Right ventricle myocardium superior (tissue), 1 donor: ENCODE data around the gene AADACL4. TPM values are rescaled to one million over a fixed set of nuclear protein-coding genes. Genes with fewer than 3 reads are reported as not detected.

Experiments used
- ATAC-seq: fragments of 200-7000 bp; cut with Tn5 transposase; one replicate; pipeline ENCODE4 v1.9.1; 2020; ENCODE audit warnings: mild to moderate bottlenecking; ENCODE audit not compliant: poor library complexity
- DNase-seq: peaks from one replicate; pipeline ENCODE4 v3.0.0-alpha.2; 2020
- intact Hi-C: fragments of 100-400 bp; cut with DNase I; formaldehyde crosslinking; loops from one replicate; pipeline ENCODE4 v1.11.2; 2022
- total RNA-seq: library from RNA; stranded (reverse); fragmentation: NEBNext Ultra II Directional; extraction: Animal tissue kit (Norgen Biotek cat#: 25700); gene quantifications from one replicate; pipeline ENCODE4 v1.2.1, GENCODE V29; 2021
- donor health status: DM: no; HTN: yes; CAD: no; lungs with severe emphysema.

AADACL4 gene
- total RNA-seq, 1 donor from 2014 or later: not detected

DNA sequence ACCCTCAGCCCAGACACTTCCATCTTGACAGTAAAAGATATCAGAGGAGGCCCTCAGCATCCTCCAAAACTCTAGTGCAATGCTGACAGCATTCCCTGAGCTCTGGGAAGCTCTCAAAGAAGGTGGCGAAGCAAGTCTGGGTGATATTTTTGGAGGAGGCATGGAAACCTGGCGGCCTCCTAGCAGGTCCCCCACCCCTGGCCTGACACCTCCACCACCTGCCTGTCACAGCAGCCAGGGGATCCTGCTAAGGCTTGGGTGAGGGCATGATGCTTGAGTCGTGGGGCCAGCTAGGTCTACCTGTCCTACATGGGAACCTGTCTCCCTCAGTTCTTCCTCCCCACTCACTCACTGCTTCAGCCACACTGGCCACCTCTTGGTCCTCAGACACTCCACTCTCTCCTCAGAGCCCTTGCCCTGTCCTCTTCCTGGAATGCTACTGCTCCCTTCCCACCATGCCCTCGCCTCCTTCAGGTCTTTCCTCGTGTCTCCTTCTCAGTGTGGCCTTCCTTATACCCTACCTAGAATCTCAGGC is 34.3 kb upstream of the AADACL4 start:
- no peak for DNase-seq
- intact Hi-C loops: no loop called here
- ATAC-seq: no peak

- DNase-seq (no peak), ATAC-seq (no peak)
- intact Hi-C loops: no loop called here
These were observed 33.5 kb upstream of the AADACL4 start for GRCh38 chr1:12610305-12610935.

GRCh38 chr1:12610941-12611340 is 32.9 kb upstream of the AADACL4 start:
- intact Hi-C loops: no loop called here
- DNase-seq: no peak
- no peak for ATAC-seq

DNA sequence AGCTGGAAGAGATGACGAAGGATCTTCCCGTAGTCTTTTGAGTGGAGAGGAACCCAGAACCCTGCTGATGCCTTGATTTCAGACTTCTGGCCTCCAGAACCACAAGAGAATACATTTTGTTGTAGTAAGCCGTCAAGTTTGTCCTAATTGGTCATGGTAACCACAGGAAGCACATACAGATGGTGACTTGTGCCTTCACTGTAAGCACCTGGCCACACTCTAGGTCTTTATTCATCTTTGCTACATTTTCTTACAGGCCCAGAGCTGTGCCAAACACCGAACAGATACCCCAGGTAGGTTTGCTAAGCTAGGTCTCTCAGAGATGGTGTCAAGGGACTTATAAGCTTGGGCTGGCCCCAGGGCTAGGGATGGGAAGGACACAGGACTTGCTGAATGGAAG is 30.7 kb upstream of the AADACL4 start:
- intact Hi-C loops: no loop called here
- DNase-seq (no peak), ATAC-seq (no peak)

- no peak for DNase-seq
- ATAC-seq: no peak
- intact Hi-C loops: loop anchor here (5.0 kb wide), 2 partner anchors 137 to 207 kb away; no protein-coding TSS in a partner anchor
These were observed 29.3 kb upstream of the AADACL4 start for GRCh38 chr1:12614402-12615158.

- peak; percentile 0 for ATAC-seq
- no peak for DNase-seq
- intact Hi-C loops: loop anchor here (5.0 kb wide), 2 partner anchors 138 to 208 kb away; no protein-coding TSS in a partner anchor
These were observed 28.6 kb upstream of the AADACL4 start for GRCh38 chr1:12615159-12615864.

- peak; percentile 79 for DNase-seq
- ATAC-seq: peak; percentile 51
- intact Hi-C loops: loop anchor here (5.0 kb wide), 2 partner anchors 139 to 209 kb away; no protein-coding TSS in a partner anchor
These were observed 27.8 kb upstream of the AADACL4 start for GRCh38 chr1:12615865-12616708.

DNA sequence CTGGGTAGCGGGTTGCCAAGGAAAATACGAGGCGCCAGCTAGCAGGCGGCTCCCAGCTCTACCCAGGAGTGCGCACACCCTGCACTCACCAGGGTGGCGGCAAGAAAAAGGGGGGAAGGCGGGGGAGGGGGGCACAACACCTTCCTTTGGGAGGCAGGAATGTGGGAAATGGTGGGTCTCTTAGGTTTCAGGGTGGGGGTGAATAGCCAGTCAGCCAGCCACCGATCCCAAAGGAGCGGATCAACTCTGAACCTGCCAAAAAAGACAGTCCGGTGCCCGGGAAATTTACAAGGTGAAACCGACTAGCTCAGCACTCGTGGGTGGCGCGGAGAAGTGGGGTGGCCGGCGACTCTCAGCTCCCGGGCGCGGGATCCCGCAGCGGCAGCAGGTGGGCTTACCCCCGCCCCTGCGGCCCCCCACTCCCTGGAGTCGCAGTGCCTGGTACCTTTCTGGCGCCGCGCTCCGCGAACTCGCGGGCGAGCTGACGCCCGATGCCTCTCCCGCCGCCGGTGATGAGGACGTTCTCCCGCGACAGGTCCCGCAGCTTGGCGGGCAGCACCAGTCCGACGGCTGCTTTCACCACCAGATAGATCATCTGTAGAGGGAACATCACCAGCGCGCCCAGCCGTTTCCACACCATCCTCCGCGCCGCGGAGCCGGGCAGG is 27.0 kb upstream of the AADACL4 start:
- peak; percentile 62 for DNase-seq
- peak; percentile 11 for ATAC-seq
- intact Hi-C loops: loop anchor here (5.0 kb wide), 2 partner anchors 140 to 210 kb away; no protein-coding TSS in a partner anchor

GRCh38 chr1:12617511-12617900 is 26.4 kb upstream of the AADACL4 start:
- ATAC-seq (no peak), DNase-seq (no peak)
- intact Hi-C loops: loop anchor here (5.0 kb wide), 2 partner anchors 140 to 210 kb away; no protein-coding TSS in a partner anchor

- intact Hi-C loops: loop anchor here (5.0 kb wide), 2 partner anchors 141 to 211 kb away; no protein-coding TSS in a partner anchor
- peak; percentile 69 for ATAC-seq
- DNase-seq: peak; percentile 87
These were observed 25.8 kb upstream of the AADACL4 start, which contains the start of gene DHRS3 for GRCh38 chr1:12617901-12618660. Gene DHRS3, minus strand, starts transcription at chr1:12618210. Its CDS starts 862 bp downstream, at chr1:12617348.

DNA sequence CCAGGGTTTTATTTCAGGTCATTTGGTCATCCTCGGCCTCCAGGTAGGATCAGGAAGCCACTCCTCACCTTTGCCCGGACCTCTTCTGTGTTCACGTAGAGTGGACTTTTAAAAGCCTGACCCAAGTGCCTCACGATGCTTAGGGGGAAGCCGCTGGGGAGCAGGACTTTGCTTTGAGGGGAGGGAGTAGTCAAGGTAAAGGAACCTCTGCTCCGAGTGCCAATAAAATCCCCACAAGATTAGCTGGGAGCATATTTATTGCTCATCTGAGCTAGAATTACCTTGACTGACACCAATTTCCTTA is 25.3 kb upstream of the AADACL4 start:
- ATAC-seq (no peak), DNase-seq (no peak)
- intact Hi-C loops: loop anchor here (5.0 kb wide), 2 partner anchors 141 to 211 kb away; no protein-coding TSS in a partner anchor

DNA sequence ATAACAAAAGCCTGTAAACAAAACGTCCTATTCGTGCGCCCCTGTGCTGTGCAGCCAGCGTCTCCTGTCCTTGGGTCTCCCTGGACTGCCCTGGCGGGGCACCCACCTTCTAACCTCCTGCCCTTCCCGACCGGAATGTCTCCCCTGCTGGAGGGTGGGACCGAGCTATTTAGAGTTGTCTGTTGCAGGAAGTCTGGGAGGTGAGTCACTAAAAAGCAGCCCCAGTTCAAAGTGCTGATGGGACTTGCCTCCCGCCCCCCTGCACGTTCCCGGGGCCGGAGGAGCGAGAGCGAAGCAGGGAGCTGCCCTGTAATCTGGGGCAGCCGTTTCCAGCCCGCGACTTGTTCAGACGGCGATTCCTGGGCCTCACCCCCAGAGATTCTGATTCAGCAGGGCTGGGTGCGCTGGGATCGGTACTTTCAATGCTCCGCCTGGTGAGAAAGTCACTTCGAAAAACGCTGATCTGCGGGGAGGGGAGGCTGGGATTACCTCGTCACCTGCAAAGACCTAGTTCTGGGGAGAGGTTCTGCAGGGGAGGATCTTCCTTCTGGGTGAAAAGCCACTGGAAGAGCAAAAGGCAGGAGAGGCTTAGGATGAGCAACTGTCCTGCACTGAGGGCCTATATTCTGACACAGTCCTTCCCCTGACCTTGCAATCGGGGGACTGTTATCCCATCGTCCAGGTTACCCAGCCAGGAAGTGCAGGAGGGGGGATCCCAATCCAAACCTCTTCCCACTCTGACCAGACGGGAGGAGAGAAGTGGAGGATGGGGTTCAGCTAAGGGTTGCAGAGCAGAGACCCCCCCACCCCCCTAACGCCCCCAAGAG is 24.7 kb upstream of the AADACL4 start:
- intact Hi-C loops: loop anchor here (5.0 kb wide), 2 partner anchors 142 to 212 kb away; no protein-coding TSS in a partner anchor

GRCh38 chr1:12619792-12620487 is 23.9 kb upstream of the AADACL4 start:
- ATAC-seq: peak; percentile 57
- DNase-seq: peak; percentile 91
- intact Hi-C loops: loop anchor here (5.0 to 10.0 kb wide), 3 partner anchors 143 to 305 kb away; no protein-coding TSS in a partner anchor

More for the DNA sequence above, 24.7 kb upstream of the AADACL4 start:
- ATAC-seq (peak; percentile 51), DNase-seq (peak; percentile 84)

DNA sequence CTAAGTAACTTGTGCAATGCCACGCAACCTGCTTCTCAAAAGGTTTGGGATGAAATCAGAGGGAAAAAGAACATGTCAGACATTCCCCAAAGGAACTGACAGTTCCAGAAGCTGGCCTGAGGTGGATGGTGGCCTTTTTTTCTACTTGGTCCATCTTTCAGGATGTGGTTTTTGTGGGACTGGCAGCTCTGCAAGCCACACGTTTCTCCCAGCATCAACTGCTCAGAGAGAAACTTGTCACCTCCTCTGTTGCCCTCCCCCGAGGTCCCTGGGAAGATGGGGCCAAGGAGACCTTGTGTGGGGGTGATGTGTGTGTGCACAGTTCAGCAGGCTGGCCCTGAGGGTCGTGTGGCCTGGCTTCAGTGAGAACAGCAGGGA is 23.4 kb upstream of the AADACL4 start:
- no peak for ATAC-seq
- intact Hi-C loops: loop anchor here (10.0 kb wide), 1 partner anchor 306 kb away; no protein-coding TSS in a partner anchor
- DNase-seq: no peak

DNA sequence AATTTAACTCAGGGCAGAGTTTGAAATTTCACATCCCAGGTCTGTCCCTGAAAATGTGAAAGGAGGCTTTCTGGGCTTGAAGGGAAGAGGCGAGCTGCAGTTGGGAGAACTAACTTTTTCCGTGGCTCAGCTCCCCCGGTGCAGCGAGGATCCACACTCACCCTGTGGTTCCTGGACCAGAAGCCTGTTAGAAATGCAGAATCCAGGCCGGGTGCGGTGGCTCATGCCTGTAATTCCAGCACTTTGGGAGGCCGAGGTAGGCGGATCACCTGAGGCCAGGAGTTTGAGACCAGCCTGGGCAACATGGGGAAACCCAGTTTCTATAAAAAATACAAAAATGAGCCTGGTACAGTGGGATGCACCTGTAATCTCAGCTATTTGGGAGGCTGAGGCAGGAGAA is 23.0 kb upstream of the AADACL4 start:
- ATAC-seq (no peak), DNase-seq (no peak)
- intact Hi-C loops: loop anchor here (10.0 kb wide), 1 partner anchor 306 kb away; no protein-coding TSS in a partner anchor
